HepG2 (cell line): Measurements from ENCODE around the gene TBC1D19. TPM values are rescaled to one million over a fixed set of nuclear protein-coding genes. Genes with fewer than 3 reads are reported as not detected.

Experiments used
- ATAC-seq: fragments of 200-7000 bp; cut with Tn5 transposase; 3 replicates; pipeline ENCODE4 v1.9.1; 2020; ENCODE audit warnings: mild to moderate bottlenecking, moderate library complexity
- BruUV-seq: library from RNA; stranded (reverse); fragments of 400-500 nt; replicated peaks from 2 replicates; lab custom pipeline; 2021; lab: Mats Ljungman, UMichigan
- CTCF ChIA-PET: fragments of 300-600 bp; formaldehyde crosslinking; extraction: SDS; loops from one replicate; lab custom pipeline; 2021; ENCODE audit warnings: low total read pairs, inconsistent platforms, low intra/inter-chr PET ratio; lab: Yijun Ruan, JAX
- POLR2A ChIA-PET: fragments of 350-600 bp; sonication (Branson Sonifier 250); formaldehyde crosslinking; loops from one replicate; lab custom pipeline; 2020; ENCODE audit warnings: antibody characterized with exemption, inconsistent platforms; lab: Yijun Ruan, JAX
- DNase-seq: peaks from one replicate; pipeline ENCODE4 v3.0.0-alpha.2; 2015; ENCODE audit warnings: low spot score
- FAIRE-seq: peaks from 3 replicates; lab custom pipeline; 2011; peaks lifted over from hg19 to GRCh38; lab: Jason Lieb, UNC
- H2AFZ ChIP-seq: one replicate; pipeline ENCODE4 v1.6.1; 2011; ENCODE audit warnings: low read length, inconsistent platforms
- H3K27ac ChIP-seq: fragments of 300-600 bp; 3 replicates; pipeline ENCODE4 v1.8.0; 2011; ENCODE audit warnings: mixed run types, mild to moderate bottlenecking, mixed read lengths, low read length, inconsistent platforms; ENCODE audit not compliant: insufficient read depth; ENCODE audit errors: extremely low read length
- H3K27me3 ChIP-seq, 2 experiments: fragments of 200-600 bp in 1 of 2; 2 replicates in 1 of 2; 3 replicates in 1 of 2; pipeline versions ENCODE4 v1.6.0 to v1.8.0; 2011; ENCODE audit warnings: low read length in 2 of 2, mild to moderate bottlenecking in 2 of 2, moderate library complexity in 2 of 2, inconsistent platforms in 1 of 2; ENCODE audit not compliant: insufficient read depth in 2 of 2, control insufficient read depth in 1 of 2
- H3K36me3 ChIP-seq, 2 experiments: fragments of 200-600 bp in 1 of 2; replicated peaks in 1 of 2; 2 replicates in 1 of 2; 3 replicates in 1 of 2; pipeline versions ENCODE4 v1.5.1 to v1.8.0; 2011; ENCODE audit warnings: low read length in 2 of 2, inconsistent platforms in 1 of 2; ENCODE audit not compliant: insufficient read depth in 2 of 2, control insufficient read depth in 1 of 2
- H3K4me1 ChIP-seq: 2 replicates; pipeline ENCODE4 v1.5.1; 2012; ENCODE audit warnings: low read length, inconsistent platforms; ENCODE audit not compliant: insufficient read depth
- H3K4me2 ChIP-seq: 2 replicates; pipeline ENCODE4 v1.6.0; 2011; ENCODE audit warnings: low read depth, low read length, inconsistent platforms
- H3K4me3 ChIP-seq, 3 experiments: fragments of 200-600 bp in 1 of 3; sonication (generic), shearing (Covaris generic) in 1 of 3; replicated peaks in 1 of 3; 2 replicates each; pipeline ENCODE4 v1.5.1; 2011 to 2016; ENCODE audit warnings: low read length in 3 of 3, inconsistent platforms in 2 of 3, low read depth in 2 of 3, mild to moderate bottlenecking in 2 of 3, control low read depth in 1 of 3, mixed read lengths in 1 of 3; ENCODE audit not compliant: insufficient read depth in 1 of 3
- H3K79me2 ChIP-seq: one replicate; pipeline ENCODE4 v1.6.1; 2011; ENCODE audit warnings: low read length, inconsistent platforms; ENCODE audit not compliant: insufficient read depth
- H3K9ac ChIP-seq: 2 replicates; pipeline ENCODE4 v1.6.0; 2011; ENCODE audit warnings: mild to moderate bottlenecking, low read depth, low read length, inconsistent platforms; ENCODE audit not compliant: insufficient read depth
- H3K9me3 ChIP-seq: 2 replicates; pipeline ENCODE4 v1.5.1; 2012; ENCODE audit warnings: mild to moderate bottlenecking, low read length
- H4K20me1 ChIP-seq: 2 replicates; pipeline ENCODE4 v1.6.0; 2011; ENCODE audit warnings: inconsistent platforms, mild to moderate bottlenecking, low read length, moderate library complexity; ENCODE audit not compliant: insufficient read depth
- MAZ ChIP-seq, 2 experiments: sonication (generic) in 1 of 2; formaldehyde crosslinking in 1 of 2; IDR thresholded peaks; 2 replicates each; pipeline versions ENCODE4 v1.5.0 to v1.6.1; 2012 to 2020; ENCODE audit warnings: low read depth in 2 of 2, mild to moderate bottlenecking in 2 of 2, borderline replicate concordance in 1 of 2, improper control_type of control experiment in 1 of 2, low read length in 1 of 2, missing genetic modification reagents in 1 of 2, moderate library complexity in 1 of 2
- PCBP1 ChIP-seq: fragments of 200-400 bp; formaldehyde crosslinking; IDR thresholded peaks from 2 replicates; pipeline ENCODE4 v1.6.1; 2017; ENCODE audit warnings: mild to moderate bottlenecking, low read depth, low read length, borderline replicate concordance
- SKIL ChIP-seq: sonication (generic); formaldehyde crosslinking; IDR thresholded peaks from 2 replicates; pipeline ENCODE4 v1.8.0; 2022; ENCODE audit warnings: missing genetic modification reagents, mild to moderate bottlenecking, moderate library complexity, borderline replicate concordance
- ZNF160 ChIP-seq: sonication (generic); formaldehyde crosslinking; IDR thresholded peaks from 2 replicates; pipeline ENCODE4 v1.8.0; 2022; ENCODE audit warnings: mild to moderate bottlenecking, inconsistent platforms, missing genetic modification reagents
- ZNF253 ChIP-seq: sonication (generic); formaldehyde crosslinking; IDR thresholded peaks from 2 replicates; pipeline ENCODE4 v1.8.0; 2022; ENCODE audit warnings: mild to moderate bottlenecking, missing genetic modification reagents, borderline replicate concordance
- WGBS: methylation state at CpG from one replicate; pipeline ENCODE4 v1.1.6; 2017; ENCODE audit warnings: low lambda C conversion rate; 5-methylcytosine and 5-hydroxymethylcytosine counted together
- in situ Hi-C: cut with HindIII; loops from 2 replicates; pipeline ENCODE4 v1.10.0; 2017; ENCODE audit warnings: low pct_unique_long_range_greater_than_20kb; ENCODE audit not compliant: extremely low pct_ligation_motif_present
- intact Hi-C: fragments of 100-400 bp; cut with micrococcal nuclease; formaldehyde crosslinking; loops from one replicate; pipeline ENCODE4 v1.10.0; 2022; ENCODE audit not compliant: unreplicated experiment
- polyA plus RNA-seq, 8 experiments: library from polyadenylated mRNA; depleted of rRNA in 3 of 8; stranded (reverse) in 7 of 8; unstranded in 1 of 8; fragments of >200 nt; fragmentation: Illumina TruSeq in 4 of 8; extraction: Trizol in 4 of 8; gene quantifications; 2 replicates each; pipeline versions ENCODE4 v1.2.1 to v1.2.3, GENCODE V29; 2011 to 2016; ENCODE audit warnings: low read depth in 4 of 8, missing spikeins in 1 of 8, mixed read lengths in 1 of 8; ENCODE audit not compliant: insufficient read depth in 1 of 8
- total RNA-seq, 5 experiments: library from RNA; depleted of rRNA; stranded (reverse); fragments of >200 nt; fragmentation: Illumina TruSeq; extraction: Trizol; gene quantifications; 2 replicates each; pipeline ENCODE4 v1.2.3, GENCODE V29; 2016; ENCODE audit warnings: low read depth in 1 of 5

Gene TBC1D19
- total and polyA plus RNA-seq, 2 of the 13 experiments (the other 11 are each of a cell fraction or from before 2014, with no cell fraction given), result 1.6 to 3.5 TPM

GRCh38 chr4:26583865-26584652 lies at the start of gene TBC1D19 (continued):
- TF ChIP-seq ZNF253 (CRISPR knock-in tag) (no peak), ZNF160 (CRISPR knock-in tag) (peak; percentile 82; the same call in 1 of the 2 replicates), PCBP1 (0 out of 2 replicates have a peak, but pooled peaks have one; percentile 90), SKIL (CRISPR knock-in tag) (no peak)
- TF ChIP-seq, all 625 proteins: peak for 324

- Histone ChIP-seq H3K9ac (no peak overlapping the region), H3K27me3 (no peaks in the 10 kb centered on the region), H3K79me2 (no peaks in the 10 kb centered on the region), H4K20me1 (no peaks in the 10 kb centered on the region), H3K36me3 (no peaks in the 10 kb centered on the region), H3K9me3 (no peaks in the 10 kb centered on the region), H3K4me2 (no peak overlapping the region), H3K4me3 (no peak overlapping the region), H2AFZ (no peak overlapping the region), H3K4me1 (no peaks in the 10 kb centered on the region), H3K27ac (no peak overlapping the region)
- ChIA-PET POLR2A (no interaction called here), CTCF (no interaction called here)
- no TSS peak for BruUV-seq
- FAIRE-seq, result no peak
- no peak for ATAC-seq
- in situ Hi-C loops, result no loop called here
- TF ChIP-seq MAZ (IDR thresholded peaks at IDR 0.05; ENCODE audit: borderline replicate concordance, low read depth, low read length), result no peak
- TF ChIP-seq MAZ (CRISPR knock-in tag; IDR thresholded peaks at IDR 0.05; ENCODE audit: low read depth), result no peak
- intact Hi-C loops, result no loop called here
- no peak for DNase-seq
- WGBS, result 0% methylated on average over 3 of the region's 3 CpGs
These were observed 40.9 kb upstream of the TBC1D19 start for GRCh38 chr4:26542991-26543390.
